HepG2 (cell line): ENCODE measurements around the gene DOCK2. TPM values are rescaled to one million over a fixed set of nuclear protein-coding genes. Genes with fewer than 3 reads are reported as not detected.

Source experiments
- ATAC-seq: fragments of 200-7000 bp; cut with Tn5 transposase; 3 replicates; pipeline ENCODE4 v1.9.1; 2020; ENCODE audit warnings: mild to moderate bottlenecking, moderate library complexity
- BruUV-seq: library from RNA; stranded (reverse); fragments of 400-500 nt; replicated peaks from 2 replicates; lab custom pipeline; 2021; lab: Mats Ljungman, UMichigan
- CTCF ChIA-PET: fragments of 300-600 bp; formaldehyde crosslinking; extraction: SDS; loops from one replicate; lab custom pipeline; 2021; ENCODE audit warnings: low total read pairs, inconsistent platforms, low intra/inter-chr PET ratio; lab: Yijun Ruan, JAX
- POLR2A ChIA-PET: fragments of 350-600 bp; sonication (Branson Sonifier 250); formaldehyde crosslinking; loops from one replicate; lab custom pipeline; 2020; ENCODE audit warnings: antibody characterized with exemption, inconsistent platforms; lab: Yijun Ruan, JAX
- DNase-seq: peaks from one replicate; pipeline ENCODE4 v3.0.0-alpha.2; 2015; ENCODE audit warnings: low spot score
- FAIRE-seq: peaks from 3 replicates; lab custom pipeline; 2011; peaks lifted over from hg19 to GRCh38; lab: Jason Lieb, UNC
- H2AFZ ChIP-seq: one replicate; pipeline ENCODE4 v1.6.1; 2011; ENCODE audit warnings: low read length, inconsistent platforms
- H3K27ac ChIP-seq: fragments of 300-600 bp; 3 replicates; pipeline ENCODE4 v1.8.0; 2011; ENCODE audit warnings: mixed run types, mild to moderate bottlenecking, mixed read lengths, low read length, inconsistent platforms; ENCODE audit not compliant: insufficient read depth; ENCODE audit errors: extremely low read length
- H3K27me3 ChIP-seq, 2 experiments: fragments of 200-600 bp in 1 of 2; 2 replicates in 1 of 2; 3 replicates in 1 of 2; pipeline versions ENCODE4 v1.6.0 to v1.8.0; 2011; ENCODE audit warnings: low read length in 2 of 2, mild to moderate bottlenecking in 2 of 2, moderate library complexity in 2 of 2, inconsistent platforms in 1 of 2; ENCODE audit not compliant: insufficient read depth in 2 of 2, control insufficient read depth in 1 of 2
- H3K36me3 ChIP-seq, 2 experiments: fragments of 200-600 bp in 1 of 2; replicated peaks in 1 of 2; 2 replicates in 1 of 2; 3 replicates in 1 of 2; pipeline versions ENCODE4 v1.5.1 to v1.8.0; 2011; ENCODE audit warnings: low read length in 2 of 2, inconsistent platforms in 1 of 2; ENCODE audit not compliant: insufficient read depth in 2 of 2, control insufficient read depth in 1 of 2
- H3K4me1 ChIP-seq: 2 replicates; pipeline ENCODE4 v1.5.1; 2012; ENCODE audit warnings: low read length, inconsistent platforms; ENCODE audit not compliant: insufficient read depth
- H3K4me2 ChIP-seq: 2 replicates; pipeline ENCODE4 v1.6.0; 2011; ENCODE audit warnings: low read depth, low read length, inconsistent platforms
- H3K4me3 ChIP-seq, 3 experiments: fragments of 200-600 bp in 1 of 3; sonication (generic), shearing (Covaris generic) in 1 of 3; replicated peaks in 1 of 3; 2 replicates each; pipeline ENCODE4 v1.5.1; 2011 to 2016; ENCODE audit warnings: low read length in 3 of 3, inconsistent platforms in 2 of 3, low read depth in 2 of 3, mild to moderate bottlenecking in 2 of 3, control low read depth in 1 of 3, mixed read lengths in 1 of 3; ENCODE audit not compliant: insufficient read depth in 1 of 3
- H3K79me2 ChIP-seq: one replicate; pipeline ENCODE4 v1.6.1; 2011; ENCODE audit warnings: low read length, inconsistent platforms; ENCODE audit not compliant: insufficient read depth
- H3K9ac ChIP-seq: 2 replicates; pipeline ENCODE4 v1.6.0; 2011; ENCODE audit warnings: mild to moderate bottlenecking, low read depth, low read length, inconsistent platforms; ENCODE audit not compliant: insufficient read depth
- H3K9me3 ChIP-seq: 2 replicates; pipeline ENCODE4 v1.5.1; 2012; ENCODE audit warnings: mild to moderate bottlenecking, low read length
- H4K20me1 ChIP-seq: 2 replicates; pipeline ENCODE4 v1.6.0; 2011; ENCODE audit warnings: inconsistent platforms, mild to moderate bottlenecking, low read length, moderate library complexity; ENCODE audit not compliant: insufficient read depth
- GATAD2A ChIP-seq: IDR thresholded peaks from 2 replicates; pipeline ENCODE4 v1.6.1; 2016
- HNF1A ChIP-seq, 2 experiments: sonication (generic) in 1 of 2; formaldehyde crosslinking in 1 of 2; IDR thresholded peaks; 2 replicates each; pipeline versions ENCODE4 v1.4.0 to v1.6.1; 2016 to 2020; ENCODE audit warnings: borderline replicate concordance in 1 of 2, low read depth in 1 of 2, mild to moderate bottlenecking in 1 of 2, missing genetic modification reagents in 1 of 2
- KLF13 ChIP-seq: sonication (generic); formaldehyde crosslinking; IDR thresholded peaks from 2 replicates; pipeline ENCODE4 v1.4.0; 2020; ENCODE audit warnings: mild to moderate bottlenecking, missing genetic modification reagents
- TEAD2 ChIP-seq: sonication (generic); formaldehyde crosslinking; IDR thresholded peaks from 2 replicates; pipeline ENCODE4 v1.9.0; 2021; ENCODE audit warnings: missing genetic modification reagents
- WGBS: methylation state at CpG from one replicate; pipeline ENCODE4 v1.1.6; 2017; ENCODE audit warnings: low lambda C conversion rate; 5-methylcytosine and 5-hydroxymethylcytosine counted together
- in situ Hi-C: cut with HindIII; loops from 2 replicates; pipeline ENCODE4 v1.10.0; 2017; ENCODE audit warnings: low pct_unique_long_range_greater_than_20kb; ENCODE audit not compliant: extremely low pct_ligation_motif_present
- intact Hi-C: fragments of 100-400 bp; cut with micrococcal nuclease; formaldehyde crosslinking; loops from one replicate; pipeline ENCODE4 v1.10.0; 2022; ENCODE audit not compliant: unreplicated experiment
- polyA plus RNA-seq, 8 experiments: library from polyadenylated mRNA; depleted of rRNA in 3 of 8; stranded (reverse) in 7 of 8; unstranded in 1 of 8; fragments of >200 nt; fragmentation: Illumina TruSeq in 4 of 8; extraction: Trizol in 4 of 8; gene quantifications; 2 replicates each; pipeline versions ENCODE4 v1.2.1 to v1.2.3, GENCODE V29; 2011 to 2016; ENCODE audit warnings: low read depth in 4 of 8, missing spikeins in 1 of 8, mixed read lengths in 1 of 8; ENCODE audit not compliant: insufficient read depth in 1 of 8
- total RNA-seq, 5 experiments: library from RNA; depleted of rRNA; stranded (reverse); fragments of >200 nt; fragmentation: Illumina TruSeq; extraction: Trizol; gene quantifications; 2 replicates each; pipeline ENCODE4 v1.2.3, GENCODE V29; 2016; ENCODE audit warnings: low read depth in 1 of 5
- TF ChIP-seq, protein P1 (sequence below): IDR thresholded peaks from 2 replicates; pipeline ENCODE4 v1.6.1; 2016; ENCODE audit warnings: low read depth, missing genetic modification reagents, missing compliant biosample characterization
- TF ChIP-seq, protein P2 (sequence below): sonication (generic); formaldehyde crosslinking; IDR thresholded peaks from 2 replicates; pipeline ENCODE4 v1.8.1; 2023; ENCODE audit warnings: mild to moderate bottlenecking, missing genetic modification reagents, borderline replicate concordance

DOCK2 gene
- total and polyA plus RNA-seq, 2 of the 13 experiments (the other 11 are each of a cell fraction or from before 2014, with no cell fraction given), result not detected

DNA sequence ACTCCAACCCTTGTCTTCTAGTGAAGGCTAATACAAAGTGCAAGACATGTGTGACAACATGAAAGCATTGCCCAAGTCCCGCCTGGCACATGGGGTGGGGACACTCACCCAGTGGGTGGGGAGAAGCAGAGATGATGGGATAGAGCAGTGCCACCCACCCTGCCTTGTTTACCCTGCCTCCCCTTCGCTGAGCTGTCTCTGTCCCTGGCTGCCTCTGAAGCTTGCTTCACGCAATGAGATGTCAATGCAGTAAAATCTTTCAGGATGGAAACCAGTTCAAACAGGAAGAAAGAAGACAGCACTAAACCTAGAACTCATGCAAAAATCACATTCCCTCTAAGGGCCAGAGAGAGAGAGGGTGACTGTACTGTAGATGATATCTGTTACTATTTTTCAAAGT lies 195.2 kb downstream of the DOCK2 start:
- CTCF ChIA-PET, result no interaction called here
- FAIRE-seq, result no peak
- H3K9me3 ChIP-seq, result no peaks in the 10 kb centered on the region
- TF ChIP-seq, protein P1, sequence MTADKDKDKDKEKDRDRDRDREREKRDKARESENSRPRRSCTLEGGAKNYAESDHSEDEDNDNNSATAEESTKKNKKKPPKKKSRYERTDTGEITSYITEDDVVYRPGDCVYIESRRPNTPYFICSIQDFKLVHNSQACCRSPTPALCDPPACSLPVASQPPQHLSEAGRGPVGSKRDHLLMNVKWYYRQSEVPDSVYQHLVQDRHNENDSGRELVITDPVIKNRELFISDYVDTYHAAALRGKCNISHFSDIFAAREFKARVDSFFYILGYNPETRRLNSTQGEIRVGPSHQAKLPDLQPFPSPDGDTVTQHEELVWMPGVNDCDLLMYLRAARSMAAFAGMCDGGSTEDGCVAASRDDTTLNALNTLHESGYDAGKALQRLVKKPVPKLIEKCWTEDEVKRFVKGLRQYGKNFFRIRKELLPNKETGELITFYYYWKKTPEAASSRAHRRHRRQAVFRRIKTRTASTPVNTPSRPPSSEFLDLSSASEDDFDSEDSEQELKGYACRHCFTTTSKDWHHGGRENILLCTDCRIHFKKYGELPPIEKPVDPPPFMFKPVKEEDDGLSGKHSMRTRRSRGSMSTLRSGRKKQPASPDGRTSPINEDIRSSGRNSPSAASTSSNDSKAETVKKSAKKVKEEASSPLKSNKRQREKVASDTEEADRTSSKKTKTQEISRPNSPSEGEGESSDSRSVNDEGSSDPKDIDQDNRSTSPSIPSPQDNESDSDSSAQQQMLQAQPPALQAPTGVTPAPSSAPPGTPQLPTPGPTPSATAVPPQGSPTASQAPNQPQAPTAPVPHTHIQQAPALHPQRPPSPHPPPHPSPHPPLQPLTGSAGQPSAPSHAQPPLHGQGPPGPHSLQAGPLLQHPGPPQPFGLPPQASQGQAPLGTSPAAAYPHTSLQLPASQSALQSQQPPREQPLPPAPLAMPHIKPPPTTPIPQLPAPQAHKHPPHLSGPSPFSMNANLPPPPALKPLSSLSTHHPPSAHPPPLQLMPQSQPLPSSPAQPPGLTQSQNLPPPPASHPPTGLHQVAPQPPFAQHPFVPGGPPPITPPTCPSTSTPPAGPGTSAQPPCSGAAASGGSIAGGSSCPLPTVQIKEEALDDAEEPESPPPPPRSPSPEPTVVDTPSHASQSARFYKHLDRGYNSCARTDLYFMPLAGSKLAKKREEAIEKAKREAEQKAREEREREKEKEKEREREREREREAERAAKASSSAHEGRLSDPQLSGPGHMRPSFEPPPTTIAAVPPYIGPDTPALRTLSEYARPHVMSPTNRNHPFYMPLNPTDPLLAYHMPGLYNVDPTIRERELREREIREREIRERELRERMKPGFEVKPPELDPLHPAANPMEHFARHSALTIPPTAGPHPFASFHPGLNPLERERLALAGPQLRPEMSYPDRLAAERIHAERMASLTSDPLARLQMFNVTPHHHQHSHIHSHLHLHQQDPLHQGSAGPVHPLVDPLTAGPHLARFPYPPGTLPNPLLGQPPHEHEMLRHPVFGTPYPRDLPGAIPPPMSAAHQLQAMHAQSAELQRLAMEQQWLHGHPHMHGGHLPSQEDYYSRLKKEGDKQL (CRISPR knock-in tag), result no peak
- TF ChIP-seq, all 625 proteins: peak for 0
- Histone ChIP-seq H3K27me3 (no peaks in the 10 kb centered on the region), H3K36me3 (no peaks in the 10 kb centered on the region), H2AFZ (no peak overlapping the region), H3K27ac (no peak overlapping the region), H4K20me1 (no peaks in the 10 kb centered on the region), H3K9ac (no peak overlapping the region), H3K4me3 (no peak overlapping the region), H3K79me2 (no peaks in the 10 kb centered on the region), H3K4me2 (no peak overlapping the region), H3K4me1 (no peaks in the 10 kb centered on the region)
- 3% methylated on average over 3 of the region's 3 CpGs for WGBS
- intact Hi-C loops, result no loop called here
- DNase-seq, result no peak
- ATAC-seq, result no peak
- no TSS peak for BruUV-seq
- POLR2A ChIA-PET, result no interaction called here
- in situ Hi-C loops, result no loop called here

DNA sequence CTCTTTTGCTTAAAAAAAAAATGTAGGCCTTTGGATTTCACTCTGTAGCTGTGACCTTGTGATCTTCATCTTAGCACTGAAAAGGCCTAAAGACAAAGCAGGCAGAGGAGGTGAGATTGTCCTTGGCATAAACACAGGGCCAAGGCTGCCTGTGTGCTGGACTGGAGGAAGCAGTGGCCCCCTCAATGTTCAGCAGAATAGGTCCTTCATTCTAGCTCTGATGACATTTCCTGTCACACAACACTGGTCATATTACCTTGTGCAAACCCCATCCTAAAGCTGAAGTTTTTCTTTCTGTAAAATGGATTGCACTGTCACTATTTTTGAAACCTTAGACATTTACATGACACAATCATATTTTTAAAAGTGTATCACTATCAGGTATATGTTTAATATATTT lies 195.8 kb downstream of the DOCK2 start:
- no peaks in the 10 kb centered on the region for H3K9me3 ChIP-seq
- H3K79me2 ChIP-seq, result no peaks in the 10 kb centered on the region
- no peak overlapping the region for H2AFZ ChIP-seq
- H3K4me1 ChIP-seq, result no peaks in the 10 kb centered on the region
- H3K27ac ChIP-seq, result no peak overlapping the region
- ChIA-PET CTCF (no interaction called here), POLR2A (no interaction called here)
- intact Hi-C loops, result no loop called here
- no peaks in the 10 kb centered on the region; a peak in 1 of 5 replicates for H3K27me3 ChIP-seq
- no TSS peak for BruUV-seq
- H3K4me3 ChIP-seq, result no peak overlapping the region
- no peak overlapping the region for H3K4me2 ChIP-seq
- ATAC-seq (no peak), DNase-seq (no peak), FAIRE-seq (no peak)
- no peaks in the 10 kb centered on the region for H4K20me1 ChIP-seq
- H3K36me3 ChIP-seq, result no peaks in the 10 kb centered on the region
- no peak overlapping the region for H3K9ac ChIP-seq
- in situ Hi-C loops, result no loop called here
- TF ChIP-seq HNF1A (IDR thresholded peaks at IDR 0.05; ENCODE audit: low read depth) (no peak), HNF1A (CRISPR knock-in tag; IDR thresholded peaks at IDR 0.05; ENCODE audit: borderline replicate concordance) (no peak), TEAD2 (CRISPR knock-in tag) (no peak), KLF13 (CRISPR knock-in tag) (no peak), GATAD2A (CRISPR knock-in tag) (no peak)
- TF ChIP-seq, protein P2, sequence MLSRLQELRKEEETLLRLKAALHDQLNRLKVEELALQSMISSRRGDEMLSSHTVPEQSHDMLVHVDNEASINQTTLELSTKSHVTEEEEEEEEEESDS (CRISPR knock-in tag), result no peak
